ENCODE data around the gene CLINT1. TPM values are rescaled to one million over a fixed set of nuclear protein-coding genes. Genes with fewer than 3 reads are reported as not detected.

CLINT1 gene
- polyA plus RNA-seq, 3 donors = 67.4 to 100 (median 71.9) TPM

DNA sequence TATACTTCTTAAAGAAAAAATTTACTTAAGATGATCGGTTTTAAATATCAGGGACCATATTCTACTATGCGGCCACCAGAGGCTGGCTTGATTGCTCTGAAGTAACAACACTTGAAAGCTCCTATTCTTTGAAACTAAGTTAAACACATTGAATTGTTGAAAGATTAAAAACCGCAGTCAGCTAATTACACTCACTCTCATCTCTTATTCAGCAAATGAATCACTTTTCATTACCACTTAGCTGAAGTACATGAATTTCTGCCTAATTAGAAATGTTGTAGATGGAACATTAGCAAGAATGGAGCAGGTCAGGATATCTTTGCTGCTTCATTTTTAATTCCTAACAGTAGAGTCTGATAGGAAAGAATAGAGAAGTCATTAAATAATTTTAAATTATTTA lies 73.1 kb downstream of the CLINT1 start:
- Mint-ChIP-seq H3K4me1 (no peaks in the 10 kb centered on the region), H3K27me3 (ENCODE audit: low read depth in 3 of 3) (no peaks in the 10 kb centered on the region), H3K9me3 (no peaks in the 10 kb centered on the region), H3K36me3 (peaks cover 52 to 61% of the 10 kb centered on the region in 2 donors), H3K27ac (no peak overlapping the region), H3K4me3 (no peak overlapping the region)
- Histone ChIP-seq H3K4me1 (ENCODE audit: control insufficient read depth in 1 of 2, insufficient read depth in 2 of 2, low read length in 2 of 2) (no peaks in the 10 kb centered on the region), H4K20me1 (ENCODE audit: insufficient read depth, low read length) (peaks cover 4% of the 10 kb centered on the region), H3K4me3 (replicated peaks in 1 of 3; ENCODE audit: low read depth in 2 of 3, low read length in 3 of 3) (no peak overlapping the region), H3K79me2 (ENCODE audit: insufficient read depth, low read length) (no peaks in the 10 kb centered on the region), H2AFZ (ENCODE audit: insufficient read depth, low read depth, low read length, poor library complexity, severe bottlenecking) (no peak overlapping the region), H3K9ac (ENCODE audit: insufficient read depth, low read length, poor library complexity, severe bottlenecking) (no peak overlapping the region), H3K9me3 (replicated peaks in 1 of 2; ENCODE audit: control insufficient read depth in 1 of 2, insufficient read depth in 1 of 2, low read length in 2 of 2) (no peaks in the 10 kb centered on the region), H3K27me3 (ENCODE audit: control insufficient read depth in 2 of 2, insufficient read depth in 2 of 2, low read length in 2 of 2) (no peaks in the 10 kb centered on the region), H3K4me2 (replicated peaks; ENCODE audit: extremely low read depth, low read length, poor library complexity, severe bottlenecking) (no peak overlapping the region), H3K36me3 (replicated peaks in 1 of 2; ENCODE audit: control insufficient read depth in 1 of 2, insufficient read depth in 2 of 2, low read length in 2 of 2) (peaks cover 53 to 75% of the 10 kb centered on the region in 2 donors), H3K27ac (ENCODE audit: low read depth in 1 of 2, low read length in 2 of 2) (no peak overlapping the region)
- WGBS (ENCODE audit: insufficient coverage) = no CpG with 5 or more reads among the region's 3 CpGs
- intact Hi-C loops (cut with micrococcal nuclease) = no loop called here
- DNase-seq = no peak
- TF ChIP-seq, protein P1, sequence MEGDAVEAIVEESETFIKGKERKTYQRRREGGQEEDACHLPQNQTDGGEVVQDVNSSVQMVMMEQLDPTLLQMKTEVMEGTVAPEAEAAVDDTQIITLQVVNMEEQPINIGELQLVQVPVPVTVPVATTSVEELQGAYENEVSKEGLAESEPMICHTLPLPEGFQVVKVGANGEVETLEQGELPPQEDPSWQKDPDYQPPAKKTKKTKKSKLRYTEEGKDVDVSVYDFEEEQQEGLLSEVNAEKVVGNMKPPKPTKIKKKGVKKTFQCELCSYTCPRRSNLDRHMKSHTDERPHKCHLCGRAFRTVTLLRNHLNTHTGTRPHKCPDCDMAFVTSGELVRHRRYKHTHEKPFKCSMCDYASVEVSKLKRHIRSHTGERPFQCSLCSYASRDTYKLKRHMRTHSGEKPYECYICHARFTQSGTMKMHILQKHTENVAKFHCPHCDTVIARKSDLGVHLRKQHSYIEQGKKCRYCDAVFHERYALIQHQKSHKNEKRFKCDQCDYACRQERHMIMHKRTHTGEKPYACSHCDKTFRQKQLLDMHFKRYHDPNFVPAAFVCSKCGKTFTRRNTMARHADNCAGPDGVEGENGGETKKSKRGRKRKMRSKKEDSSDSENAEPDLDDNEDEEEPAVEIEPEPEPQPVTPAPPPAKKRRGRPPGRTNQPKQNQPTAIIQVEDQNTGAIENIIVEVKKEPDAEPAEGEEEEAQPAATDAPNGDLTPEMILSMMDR (IDR thresholded peaks at IDR 0.05) = no peak

DNA sequence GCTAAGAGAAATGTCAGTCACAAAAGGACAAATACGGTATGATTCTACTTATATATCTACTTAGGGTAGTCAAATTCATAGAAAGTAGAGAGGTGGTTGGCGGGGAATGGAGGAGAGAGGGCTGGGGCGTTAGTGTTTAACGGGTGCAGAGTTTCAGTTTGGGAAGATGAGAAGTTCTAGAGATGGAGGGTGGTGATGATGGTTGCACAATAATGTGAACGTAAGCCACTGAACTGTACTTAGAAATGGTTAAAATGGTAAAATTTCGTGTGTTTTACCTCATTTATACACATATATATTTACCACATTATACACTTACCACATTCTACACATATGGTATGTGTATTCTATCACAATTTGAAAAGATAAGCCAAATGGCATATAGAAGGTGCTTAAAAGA lies 79.7 kb downstream of the CLINT1 start:
- TF ChIP-seq, protein P1 (IDR thresholded peaks at IDR 0.05) = no peak
- Histone ChIP-seq H3K4me3 (replicated peaks in 1 of 3; ENCODE audit: low read depth in 2 of 3, low read length in 3 of 3) (no peak overlapping the region), H3K79me2 (ENCODE audit: insufficient read depth, low read length) (no peaks in the 10 kb centered on the region), H3K9ac (ENCODE audit: insufficient read depth, low read length, poor library complexity, severe bottlenecking) (no peak overlapping the region), H3K9me3 (replicated peaks in 1 of 2; ENCODE audit: control insufficient read depth in 1 of 2, insufficient read depth in 1 of 2, low read length in 2 of 2) (no peaks in the 10 kb centered on the region), H3K27ac (ENCODE audit: low read depth in 1 of 2, low read length in 2 of 2) (no peak overlapping the region), H4K20me1 (ENCODE audit: insufficient read depth, low read length) (no peaks in the 10 kb centered on the region), H3K36me3 (replicated peaks in 1 of 2; ENCODE audit: control insufficient read depth in 1 of 2, insufficient read depth in 2 of 2, low read length in 2 of 2) (peaks cover under 1 to 12% of the 10 kb centered on the region in 2 donors), H3K27me3 (ENCODE audit: control insufficient read depth in 2 of 2, insufficient read depth in 2 of 2, low read length in 2 of 2) (no peaks in the 10 kb centered on the region), H3K4me1 (ENCODE audit: control insufficient read depth in 1 of 2, insufficient read depth in 2 of 2, low read length in 2 of 2) (no peaks in the 10 kb centered on the region), H2AFZ (ENCODE audit: insufficient read depth, low read depth, low read length, poor library complexity, severe bottlenecking) (no peak overlapping the region), H3K4me2 (replicated peaks; ENCODE audit: extremely low read depth, low read length, poor library complexity, severe bottlenecking) (no peak overlapping the region)
- no peak for DNase-seq
- intact Hi-C loops (cut with micrococcal nuclease) = no loop called here
- H3K36me3 Mint-ChIP-seq = peaks cover 3 to 4% of the 10 kb centered on the region in 2 donors
- H3K4me1 Mint-ChIP-seq = no peaks in the 10 kb centered on the region
- H3K27ac Mint-ChIP-seq = no peak overlapping the region
- no peaks in the 10 kb centered on the region for H3K27me3 Mint-ChIP-seq (ENCODE audit: low read depth in 3 of 3)
- no peak overlapping the region for H3K4me3 Mint-ChIP-seq
- no peaks in the 10 kb centered on the region for H3K9me3 Mint-ChIP-seq
- 80% methylated on average over 2 of the region's 6 CpGs for WGBS (ENCODE audit: insufficient coverage)

All from CD14-positive monocyte (primary cell).